ENCODE measurements around the gene WNT5B. TPM values are rescaled to one million over a fixed set of nuclear protein-coding genes. Genes with fewer than 3 reads are reported as not detected.

Gene WNT5B
- total RNA-seq, 1 experiment from 2014 or later = 33.1 TPM

- POLR2A ChIA-PET (ENCODE audit: unreplicated experiment) = no interaction called here
- intact Hi-C loops (cut with micrococcal nuclease; ENCODE audit: unreplicated experiment) = no loop called here
- Histone ChIP-seq H3K9me3 (ENCODE audit: insufficient read depth, low read depth) (no peaks in the 10 kb centered on the region), H3F3A (ENCODE audit: insufficient read depth, low read depth) (peaks cover 2% of the 10 kb centered on the region; the same call in 1 of the 2 replicates), H3K36me3 (ENCODE audit: low read depth) (no peaks in the 10 kb centered on the region), H3K27ac (no peak overlapping the region), H3K9me2 (ENCODE audit: insufficient read depth) (no peaks in the 10 kb centered on the region), H2AFZ (no peak overlapping the region), H3K27me3 (ENCODE audit: insufficient read depth, low read depth) (0 out of 2 replicates have a peak, but pooled peaks cover 3% of the 10 kb centered on the region), H3K4me3 (no peak overlapping the region), H3K4me1 (replicated peaks; ENCODE audit: insufficient read depth) (no peaks in the 10 kb centered on the region), H3K4me2 (no peak overlapping the region), H4K20me1 (ENCODE audit: insufficient read depth) (no peaks in the 10 kb centered on the region), H3K79me2 (ENCODE audit: low read depth) (no peaks in the 10 kb centered on the region; the same call in 1 of the 2 replicates)
- no TSS peak for BruUV-seq (replicated peaks)
- TF ChIP-seq CTCF (conservative IDR thresholded peaks at IDR 0.05) = no peak
- TF ChIP-seq EZH2 (IDR thresholded peaks at IDR 0.05; ENCODE audit: low read depth) = no peak
- CTCF ChIA-PET = no interaction called here
- no peak for DNase-seq
Measured at GRCh38 chr12:1647285-1647669, 18.2 kb downstream of the WNT5B start.

- H3K4me3 ChIP-seq = no peak overlapping the region
- intact Hi-C loops (cut with micrococcal nuclease; ENCODE audit: unreplicated experiment) = no loop called here
- no peak overlapping the region for H3K27ac ChIP-seq
- ChIA-PET POLR2A (ENCODE audit: unreplicated experiment) (interaction anchor here (0.7 kb wide), 1 partner anchor 141 kb away, joined by 5 read pairs; no protein-coding TSS in a partner anchor), CTCF (interaction anchor here (1.3 kb wide), 1 partner anchor 141 kb away, joined by 8 read pairs; no protein-coding TSS in a partner anchor)
- H3K9me2 ChIP-seq (ENCODE audit: insufficient read depth) = no peaks in the 10 kb centered on the region
- H3K36me3 ChIP-seq (ENCODE audit: low read depth) = no peaks in the 10 kb centered on the region
- H4K20me1 ChIP-seq (ENCODE audit: insufficient read depth) = no peaks in the 10 kb centered on the region
- no peak for DNase-seq
- no peaks in the 10 kb centered on the region for H3K27me3 ChIP-seq (ENCODE audit: insufficient read depth, low read depth)
- peaks cover 5% of the 10 kb centered on the region; the same call in 1 of the 2 replicates for H3F3A ChIP-seq (ENCODE audit: insufficient read depth, low read depth)
- H3K4me1 ChIP-seq (replicated peaks; ENCODE audit: insufficient read depth) = no peaks in the 10 kb centered on the region
- H3K9me3 ChIP-seq (ENCODE audit: insufficient read depth, low read depth) = no peaks in the 10 kb centered on the region
- no peaks in the 10 kb centered on the region for H3K79me2 ChIP-seq (ENCODE audit: low read depth)
- no peak overlapping the region for H3K4me2 ChIP-seq
- BruUV-seq (replicated peaks) = no TSS peak
- TF ChIP-seq EZH2 (IDR thresholded peaks at IDR 0.05; ENCODE audit: low read depth) (no peak), CTCF (conservative IDR thresholded peaks at IDR 0.05) (no peak)
- no peak overlapping the region for H2AFZ ChIP-seq
Measured at GRCh38 chr12:1650260-1650977, 21.4 kb downstream of the WNT5B start.

GRCh38 chr12:1650978-1651361, 21.9 kb downstream of the WNT5B start:
- Histone ChIP-seq H4K20me1 (ENCODE audit: insufficient read depth) (no peaks in the 10 kb centered on the region), H3F3A (ENCODE audit: insufficient read depth, low read depth) (peaks cover 5% of the 10 kb centered on the region; the same call in 1 of the 2 replicates), H2AFZ (no peak overlapping the region), H3K9me2 (ENCODE audit: insufficient read depth) (no peaks in the 10 kb centered on the region), H3K4me2 (no peak overlapping the region), H3K4me1 (replicated peaks; ENCODE audit: insufficient read depth) (no peaks in the 10 kb centered on the region), H3K27me3 (ENCODE audit: insufficient read depth, low read depth) (no peaks in the 10 kb centered on the region), H3K36me3 (ENCODE audit: low read depth) (no peaks in the 10 kb centered on the region), H3K4me3 (no peak overlapping the region), H3K9me3 (ENCODE audit: insufficient read depth, low read depth) (no peaks in the 10 kb centered on the region), H3K27ac (no peak overlapping the region), H3K79me2 (ENCODE audit: low read depth) (no peaks in the 10 kb centered on the region)
- intact Hi-C loops (cut with micrococcal nuclease; ENCODE audit: unreplicated experiment) = no loop called here
- TF ChIP-seq CTCF (conservative IDR thresholded peaks at IDR 0.05) = no peak
- no peak for TF ChIP-seq EZH2 (IDR thresholded peaks at IDR 0.05; ENCODE audit: low read depth)
- no TSS peak for BruUV-seq (replicated peaks)
- POLR2A ChIA-PET (ENCODE audit: unreplicated experiment) = no interaction called here
- CTCF ChIA-PET = interaction anchor here (1.3 kb wide), 1 partner anchor 140 kb away, joined by 8 read pairs; no protein-coding TSS in a partner anchor
- DNase-seq = no peak
